B cell (primary cell): ENCODE data around the gene EN1. TPM values are rescaled to one million over a fixed set of nuclear protein-coding genes. Genes with fewer than 3 reads are reported as not detected.

Experiments used
- ATAC-seq: fragments of 200-7000 bp; cut with Tn5 transposase; one replicate; pipeline ENCODE4 v1.10.0; 2021; ENCODE audit warnings: low read depth, mild to moderate bottlenecking, moderate number of reproducible peaks, moderate library complexity
- CTCF ChIA-PET: fragments of 350-600 bp; sonication (Branson Sonifier 250); formaldehyde crosslinking; loops from one replicate; lab custom pipeline; 2021; ENCODE audit warnings: antibody characterized with exemption, inconsistent platforms; lab: Charles Lee
- POLR2A ChIA-PET: fragments of 350-600 bp; sonication (Branson Sonifier 250); formaldehyde crosslinking; loops from one replicate; lab custom pipeline; 2021; ENCODE audit warnings: antibody characterized with exemption; lab: Charles Lee
- DNase-seq: peaks from one replicate; pipeline ENCODE4 v3.0.0; 2013
- H2AFZ ChIP-seq: 2 replicates; pipeline ENCODE4 v1.6.1; 2012; ENCODE audit warnings: mild to moderate bottlenecking, low read depth, low read length; ENCODE audit not compliant: insufficient read depth, poor library complexity, severe bottlenecking
- H3K27ac ChIP-seq, 2 donors: 1 replicate in 1 of 2; 2 replicates in 1 of 2; pipeline ENCODE4 v1.5.1; 2012 to 2013; ENCODE audit warnings: low read length in 2 of 2, mild to moderate bottlenecking in 2 of 2, moderate library complexity in 1 of 2
- H3K27me3 ChIP-seq, 4 experiments: fragments of 200-600 bp in 1 of 4; sonication (generic) in 1 of 4; replicated peaks in 1 of 4; 1 replicate in 2 of 4; 2 replicates in 2 of 4; pipeline versions ENCODE4 v1.6.1 to v1.7.0; 2013 to 2016; ENCODE audit warnings: low read length in 3 of 4, mild to moderate bottlenecking in 2 of 4, mixed read lengths in 1 of 4, moderate library complexity in 1 of 4; ENCODE audit not compliant: insufficient read depth in 4 of 4, control insufficient read depth in 3 of 4; ENCODE audit errors: control extremely low read depth in 1 of 4
- H3K36me3 ChIP-seq, 2 experiments: replicated peaks in 1 of 2; 1 replicate in 1 of 2; 2 replicates in 1 of 2; pipeline versions ENCODE4 v1.6.1 to v1.7.1; 2013; ENCODE audit warnings: low read length in 1 of 2; ENCODE audit not compliant: insufficient read depth in 2 of 2, control insufficient read depth in 1 of 2; ENCODE audit errors: control extremely low read depth in 1 of 2, extremely low read depth in 1 of 2
- H3K4me1 ChIP-seq, 2 donors: fragments of 200-600 bp in 1 of 2; sonication (generic) in 1 of 2; 1 replicate in 1 of 2; 2 replicates in 1 of 2; pipeline versions ENCODE4 v1.5.1 to v1.6.1; 2013 to 2017; ENCODE audit warnings: low read length in 2 of 2; ENCODE audit not compliant: control insufficient read depth in 2 of 2, insufficient read depth in 2 of 2
- H3K4me2 ChIP-seq: replicated peaks from 2 replicates; pipeline ENCODE3; 2012; ENCODE audit warnings: mild to moderate bottlenecking, low read depth, low read length; ENCODE audit not compliant: poor library complexity, severe bottlenecking
- H3K4me3 ChIP-seq, 5 experiments: fragments of 200-600 bp in 1 of 5; sonication (generic) in 1 of 5; 1 replicate in 3 of 5; 2 replicates in 2 of 5; pipeline versions ENCODE4 v1.5.1 to v1.7.0; 2011 to 2016; ENCODE audit warnings: low read length in 4 of 5, mild to moderate bottlenecking in 4 of 5, low read depth in 2 of 5, control low read depth in 1 of 5, moderate library complexity in 1 of 5; ENCODE audit not compliant: insufficient read depth in 1 of 5; ENCODE audit errors: control extremely low read depth in 1 of 5, extremely low read depth in 1 of 5
- H3K79me2 ChIP-seq: fragments of 200-600 bp; sonication (generic); one replicate; pipeline ENCODE4 v1.6.0; 2016; ENCODE audit warnings: low read length; ENCODE audit not compliant: control insufficient read depth, insufficient read depth
- H3K9ac ChIP-seq: fragments of 200-600 bp; sonication (generic); 2 replicates; pipeline ENCODE4 v1.6.1; 2017; ENCODE audit warnings: mild to moderate bottlenecking, low read length, moderate library complexity
- H3K9me3 ChIP-seq, 3 donors: one replicate each; pipeline versions ENCODE4 v1.6.1 to v1.7.1; 2013; ENCODE audit warnings: low read length in 2 of 3; ENCODE audit not compliant: control insufficient read depth in 2 of 3, insufficient read depth in 1 of 3; ENCODE audit errors: control extremely low read depth in 1 of 3
- H4K20me1 ChIP-seq: 2 replicates; pipeline ENCODE4 v1.6.0; 2012; ENCODE audit warnings: mild to moderate bottlenecking, low read length; ENCODE audit not compliant: insufficient read depth, control insufficient read depth, poor library complexity, severe bottlenecking
- H3K27ac Mint-ChIP-seq: one replicate; pipeline ENCODE4 v1.8.0; 2021; ENCODE audit warnings: mixed read lengths
- H3K27me3 Mint-ChIP-seq: one replicate; pipeline ENCODE4 v1.8.0; 2021; ENCODE audit warnings: mixed read lengths
- H3K4me1 Mint-ChIP-seq: one replicate; pipeline ENCODE4 v1.8.0; 2021; ENCODE audit warnings: mixed read lengths
- H3K4me3 Mint-ChIP-seq: one replicate; pipeline ENCODE4 v1.8.0; 2021; ENCODE audit warnings: mixed read lengths
- H3K9me3 Mint-ChIP-seq: one replicate; pipeline ENCODE4 v1.8.0; 2022; ENCODE audit warnings: mixed read lengths; ENCODE audit not compliant: insufficient read depth
- EZH2 ChIP-seq: IDR thresholded peaks from 2 replicates; pipeline ENCODE4 v1.6.1; 2012; ENCODE audit warnings: borderline replicate concordance, low read depth, mild to moderate bottlenecking, moderate library complexity, low read length; ENCODE audit not compliant: insufficient read depth, poor library complexity, severe bottlenecking
- WGBS: methylation state at CpG from one replicate; pipeline ENCODE4 v1.1.5; 2013; ENCODE audit warnings: missing lambda C conversion rate; ENCODE audit not compliant: insufficient coverage; 5-methylcytosine and 5-hydroxymethylcytosine counted together
- intact Hi-C: fragments of 100-400 bp; cut with micrococcal nuclease; formaldehyde crosslinking; loops from one replicate; pipeline ENCODE4 v1.10.0; 2022
- polyA plus RNA-seq: library from polyadenylated mRNA; depleted of rRNA; stranded (reverse); fragments of >200 nt; gene quantifications from 2 replicates; pipeline ENCODE4 v1.2.3, GENCODE V29; 2012
- total RNA-seq, 2 donors: library from RNA; stranded (reverse); fragments of 120-200 nt in 1 of 2; gene quantifications; 1 replicate in 1 of 2; 2 replicates in 1 of 2; pipeline versions ENCODE4 v1.2.3 to v1.2.4, GENCODE V29; 2013 to 2022
- TF ChIP-seq, protein P1 (sequence below): fragments of 200-600 bp; IDR thresholded peaks from one replicate; pipeline ENCODE4 v1.8.0; 2022; ENCODE audit warnings: antibody characterized with exemption, mild to moderate bottlenecking

The EN1 gene
- total and polyA plus RNA-seq, 2 donors (not counting 1 experiment from before 2014, with no cell fraction given): not detected

- Histone ChIP-seq H3K79me2 (no peaks in the 10 kb centered on the region), H3K9me3 (peaks cover 0 to 80% (median 0%) of the 10 kb centered on the region in 3 donors), H3K27ac (no peak overlapping the region), H3K4me1 (peaks cover 30 to 56% of the 10 kb centered on the region in 2 donors), H3K9ac (no peak overlapping the region), H3K36me3 (no peaks in the 10 kb centered on the region), H3K4me2 (peak overlapping the region; percentile 76), H4K20me1 (no peaks in the 10 kb centered on the region), H3K4me3 (no peak overlapping the region), H2AFZ (no peak overlapping the region), H3K27me3 (peaks cover 0 to 100% (median 80%) of the 10 kb centered on the region in 4 experiments)
- 7% methylated on average over 10 of the region's 33 CpGs for WGBS
- H3K27me3 Mint-ChIP-seq: peaks cover 73% of the 10 kb centered on the region
- intact Hi-C loops: loop anchor here (1.0 kb wide), 1 partner anchor 808 kb away; no protein-coding TSS in a partner anchor
- H3K4me1 Mint-ChIP-seq: peaks cover 23% of the 10 kb centered on the region
- peak overlapping the region; percentile 10 for H3K4me3 Mint-ChIP-seq
- CTCF ChIA-PET: interaction anchor here (0.6 to 4.2 kb wide), 15 partner anchors 7 to 822 kb away, joined by 3 to 54 read pairs (median 4); partner anchors contain the start of gene EN1
- DNase-seq (no peak), ATAC-seq (no peak)
- H3K9me3 Mint-ChIP-seq: no peaks in the 10 kb centered on the region
- TF ChIP-seq, protein P1, sequence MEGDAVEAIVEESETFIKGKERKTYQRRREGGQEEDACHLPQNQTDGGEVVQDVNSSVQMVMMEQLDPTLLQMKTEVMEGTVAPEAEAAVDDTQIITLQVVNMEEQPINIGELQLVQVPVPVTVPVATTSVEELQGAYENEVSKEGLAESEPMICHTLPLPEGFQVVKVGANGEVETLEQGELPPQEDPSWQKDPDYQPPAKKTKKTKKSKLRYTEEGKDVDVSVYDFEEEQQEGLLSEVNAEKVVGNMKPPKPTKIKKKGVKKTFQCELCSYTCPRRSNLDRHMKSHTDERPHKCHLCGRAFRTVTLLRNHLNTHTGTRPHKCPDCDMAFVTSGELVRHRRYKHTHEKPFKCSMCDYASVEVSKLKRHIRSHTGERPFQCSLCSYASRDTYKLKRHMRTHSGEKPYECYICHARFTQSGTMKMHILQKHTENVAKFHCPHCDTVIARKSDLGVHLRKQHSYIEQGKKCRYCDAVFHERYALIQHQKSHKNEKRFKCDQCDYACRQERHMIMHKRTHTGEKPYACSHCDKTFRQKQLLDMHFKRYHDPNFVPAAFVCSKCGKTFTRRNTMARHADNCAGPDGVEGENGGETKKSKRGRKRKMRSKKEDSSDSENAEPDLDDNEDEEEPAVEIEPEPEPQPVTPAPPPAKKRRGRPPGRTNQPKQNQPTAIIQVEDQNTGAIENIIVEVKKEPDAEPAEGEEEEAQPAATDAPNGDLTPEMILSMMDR: no peak
- TF ChIP-seq EZH2: no peak
- H3K27ac Mint-ChIP-seq: peak overlapping the region; percentile 47
- POLR2A ChIA-PET: no interaction called here
These were observed 7.3 kb upstream of the EN1 start for GRCh38 chr2:118854507-118855345.
